CD14-positive monocyte (primary cell): ENCODE data around the gene ARPC5L. TPM values are rescaled to one million over a fixed set of nuclear protein-coding genes. Genes with fewer than 3 reads are reported as not detected.

Source experiments
- DNase-seq, 3 donors: peaks; one replicate each; pipeline ENCODE4 v3.0.0-alpha.2; 2011 to 2022
- H2AFZ ChIP-seq: 2 replicates; pipeline ENCODE4 v1.6.0; 2012; ENCODE audit warnings: mild to moderate bottlenecking, low read depth, low read length, inconsistent platforms; ENCODE audit not compliant: insufficient read depth, poor library complexity, severe bottlenecking
- H3K27ac ChIP-seq, 2 donors: 1 replicate in 1 of 2; 2 replicates in 1 of 2; pipeline ENCODE4 v1.5.1; 2012 to 2013; ENCODE audit warnings: low read length in 2 of 2, control low read depth in 1 of 2, inconsistent platforms in 1 of 2, low read depth in 1 of 2, mild to moderate bottlenecking in 1 of 2
- H3K27me3 ChIP-seq, 2 donors: one replicate each; pipeline versions ENCODE4 v1.6.0 to v1.6.1; 2011 to 2013; ENCODE audit warnings: low read length in 2 of 2; ENCODE audit not compliant: control insufficient read depth in 2 of 2, insufficient read depth in 2 of 2
- H3K36me3 ChIP-seq, 2 donors: replicated peaks in 1 of 2; 1 replicate in 1 of 2; 2 replicates in 1 of 2; pipeline versions ENCODE4 v1.5.1 to v1.6.1; 2012 to 2013; ENCODE audit warnings: low read length in 2 of 2, control low read depth in 1 of 2, inconsistent platforms in 1 of 2, mild to moderate bottlenecking in 1 of 2; ENCODE audit not compliant: insufficient read depth in 2 of 2, control insufficient read depth in 1 of 2
- H3K4me1 ChIP-seq, 2 donors: 1 replicate in 1 of 2; 2 replicates in 1 of 2; pipeline versions ENCODE4 v1.5.1 to v1.6.1; 2012 to 2013; ENCODE audit warnings: low read length in 2 of 2, control low read depth in 1 of 2, inconsistent platforms in 1 of 2, mild to moderate bottlenecking in 1 of 2, moderate library complexity in 1 of 2; ENCODE audit not compliant: insufficient read depth in 2 of 2, control insufficient read depth in 1 of 2
- H3K4me2 ChIP-seq: replicated peaks from 2 replicates; pipeline ENCODE3; 2012; ENCODE audit warnings: low read length, moderate library complexity, mild to moderate bottlenecking; ENCODE audit not compliant: poor library complexity, severe bottlenecking; ENCODE audit errors: extremely low read depth
- H3K4me3 ChIP-seq, 3 experiments: fragments of 200-600 bp in 1 of 3; sonication (generic) in 1 of 3; replicated peaks in 1 of 3; 1 replicate in 2 of 3; 2 replicates in 1 of 3; pipeline ENCODE4 v1.5.1; 2011 to 2013; ENCODE audit warnings: low read length in 3 of 3, mild to moderate bottlenecking in 3 of 3, control low read depth in 2 of 3, low read depth in 2 of 3, inconsistent platforms in 1 of 3, moderate library complexity in 1 of 3
- H3K79me2 ChIP-seq: 2 replicates; pipeline ENCODE4 v1.6.0; 2012; ENCODE audit warnings: mild to moderate bottlenecking, control low read depth, inconsistent platforms, low read length, moderate library complexity; ENCODE audit not compliant: insufficient read depth
- H3K9ac ChIP-seq: 2 replicates; pipeline ENCODE4 v1.6.0; 2017; ENCODE audit warnings: low read length, mild to moderate bottlenecking; ENCODE audit not compliant: insufficient read depth, poor library complexity, severe bottlenecking
- H3K9me3 ChIP-seq, 2 donors: replicated peaks in 1 of 2; 1 replicate in 1 of 2; 2 replicates in 1 of 2; pipeline versions ENCODE4 v1.5.1 to v1.6.1; 2012 to 2013; ENCODE audit warnings: low read length in 2 of 2, control low read depth in 1 of 2; ENCODE audit not compliant: control insufficient read depth in 1 of 2, insufficient read depth in 1 of 2
- H4K20me1 ChIP-seq: 2 replicates; pipeline ENCODE4 v1.6.0; 2012; ENCODE audit warnings: mild to moderate bottlenecking, low read length, control low read depth, moderate library complexity; ENCODE audit not compliant: insufficient read depth
- H3K27ac Mint-ChIP-seq, 7 donors: one replicate each; pipeline ENCODE4 v1.8.0; 2020; ENCODE audit warnings: mild to moderate bottlenecking in 7 of 7, mixed read lengths in 7 of 7, moderate library complexity in 6 of 7, inconsistent platforms in 2 of 7
- H3K27me3 Mint-ChIP-seq, 3 donors: one replicate each; pipeline ENCODE4 v1.8.0; 2021 to 2022; ENCODE audit warnings: low read depth in 3 of 3, mild to moderate bottlenecking in 3 of 3, mixed read lengths in 3 of 3, moderate library complexity in 3 of 3, inconsistent platforms in 1 of 3
- H3K36me3 Mint-ChIP-seq, 2 donors: one replicate each; pipeline ENCODE4 v1.8.0; 2020; ENCODE audit warnings: mixed read lengths in 2 of 2, inconsistent platforms in 1 of 2, mild to moderate bottlenecking in 1 of 2
- H3K4me1 Mint-ChIP-seq: one replicate; pipeline ENCODE4 v1.8.0; 2020; ENCODE audit warnings: mild to moderate bottlenecking, mixed read lengths
- H3K4me3 Mint-ChIP-seq, 2 donors: one replicate each; pipeline ENCODE4 v1.8.0; 2020; ENCODE audit warnings: mild to moderate bottlenecking in 2 of 2, mixed read lengths in 2 of 2, moderate library complexity in 1 of 2
- H3K9me3 Mint-ChIP-seq, 7 donors: one replicate each; pipeline ENCODE4 v1.8.0; 2020 to 2022; ENCODE audit warnings: mixed read lengths in 7 of 7, mild to moderate bottlenecking in 6 of 7, moderate library complexity in 6 of 7, inconsistent platforms in 2 of 7
- WGBS: methylation state at CpG from one replicate; pipeline ENCODE4 v1.1.5; 2013; ENCODE audit warnings: missing lambda C conversion rate; ENCODE audit not compliant: insufficient coverage; 5-methylcytosine and 5-hydroxymethylcytosine counted together
- intact Hi-C, 2 donors: fragments of 100-400 bp; cut with micrococcal nuclease; formaldehyde crosslinking; loops; one replicate each; pipeline versions ENCODE4 v1.15.0 to v1.15.1; 2023
- polyA plus RNA-seq, 3 donors: library from polyadenylated mRNA; depleted of rRNA in 1 of 3; unstranded in 2 of 3; stranded (reverse) in 1 of 3; fragments of 300-500 nt in 2 of 3; fragments of >200 nt in 1 of 3; fragmentation: Illumina TruSeq in 2 of 3; gene quantifications; 1 replicate in 2 of 3; 2 replicates in 1 of 3; pipeline ENCODE4 v1.2.3, GENCODE V29; 2012 to 2021
- TF ChIP-seq, protein P1 (sequence below): fragments of 200-600 bp; IDR thresholded peaks from one replicate; pipeline ENCODE4 v1.8.0; 2022; ENCODE audit warnings: antibody characterized with exemption, mild to moderate bottlenecking

Gene ARPC5L
- polyA plus RNA-seq, 3 donors, result 16.0 to 35.2 (median 20.7) TPM

DNA sequence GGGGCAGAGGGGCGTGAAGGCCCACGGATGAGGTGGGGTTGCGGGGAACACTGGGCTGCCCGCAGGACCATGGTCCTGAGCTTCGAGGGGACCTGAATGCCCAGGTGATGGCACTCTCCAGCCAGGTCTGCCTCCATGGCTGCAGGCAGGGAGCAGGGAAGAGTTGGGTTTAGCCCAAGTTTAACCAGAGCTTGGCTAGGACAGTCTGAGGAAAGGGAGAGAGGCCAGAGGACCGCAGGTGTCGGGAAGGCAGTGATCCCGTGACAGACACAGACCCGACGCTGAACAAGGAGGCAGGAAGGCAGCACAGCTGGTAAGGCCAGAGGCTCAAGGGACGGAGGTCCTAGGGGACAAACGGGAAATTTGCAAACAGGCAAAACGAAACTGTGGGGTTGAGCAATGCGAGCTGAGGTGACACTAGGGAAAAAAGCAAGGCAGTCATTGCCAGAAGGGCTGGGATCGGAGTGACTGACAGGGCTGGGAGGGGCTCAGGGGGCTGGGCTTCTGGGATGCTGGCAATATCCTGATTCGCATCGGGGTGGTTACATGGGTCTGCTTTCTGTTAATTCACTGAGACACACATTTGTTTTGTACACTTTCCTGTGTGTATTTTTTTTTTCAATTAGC, 25.0 kb downstream of the ARPC5L start:
- no peak overlapping the region for H3K4me3 Mint-ChIP-seq
- Histone ChIP-seq H4K20me1 (no peaks in the 10 kb centered on the region), H3K9ac (no peak overlapping the region), H3K27ac (no peak overlapping the region), H3K4me3 (no peak overlapping the region), H3K36me3 (peaks cover 76 to 96% of the 10 kb centered on the region in 2 donors), H3K27me3 (no peaks in the 10 kb centered on the region), H3K4me2 (no peak overlapping the region), H3K79me2 (no peaks in the 10 kb centered on the region), H2AFZ (no peak overlapping the region), H3K9me3 (no peaks in the 10 kb centered on the region), H3K4me1 (no peaks in the 10 kb centered on the region)
- peaks cover 0 to 3% (median 0%) of the 10 kb centered on the region in 7 donors for H3K9me3 Mint-ChIP-seq
- intact Hi-C loops, result no loop called here
- H3K27me3 Mint-ChIP-seq, result peaks cover 0 to 1% (median 0%) of the 10 kb centered on the region in 3 donors
- peaks cover 83 to 95% of the 10 kb centered on the region in 2 donors for H3K36me3 Mint-ChIP-seq
- no peak for DNase-seq
- 94% methylated on average over 13 of the region's 17 CpGs for WGBS
- TF ChIP-seq, protein P1, sequence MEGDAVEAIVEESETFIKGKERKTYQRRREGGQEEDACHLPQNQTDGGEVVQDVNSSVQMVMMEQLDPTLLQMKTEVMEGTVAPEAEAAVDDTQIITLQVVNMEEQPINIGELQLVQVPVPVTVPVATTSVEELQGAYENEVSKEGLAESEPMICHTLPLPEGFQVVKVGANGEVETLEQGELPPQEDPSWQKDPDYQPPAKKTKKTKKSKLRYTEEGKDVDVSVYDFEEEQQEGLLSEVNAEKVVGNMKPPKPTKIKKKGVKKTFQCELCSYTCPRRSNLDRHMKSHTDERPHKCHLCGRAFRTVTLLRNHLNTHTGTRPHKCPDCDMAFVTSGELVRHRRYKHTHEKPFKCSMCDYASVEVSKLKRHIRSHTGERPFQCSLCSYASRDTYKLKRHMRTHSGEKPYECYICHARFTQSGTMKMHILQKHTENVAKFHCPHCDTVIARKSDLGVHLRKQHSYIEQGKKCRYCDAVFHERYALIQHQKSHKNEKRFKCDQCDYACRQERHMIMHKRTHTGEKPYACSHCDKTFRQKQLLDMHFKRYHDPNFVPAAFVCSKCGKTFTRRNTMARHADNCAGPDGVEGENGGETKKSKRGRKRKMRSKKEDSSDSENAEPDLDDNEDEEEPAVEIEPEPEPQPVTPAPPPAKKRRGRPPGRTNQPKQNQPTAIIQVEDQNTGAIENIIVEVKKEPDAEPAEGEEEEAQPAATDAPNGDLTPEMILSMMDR, result no peak
- H3K4me1 Mint-ChIP-seq, result no peaks in the 10 kb centered on the region
- H3K27ac Mint-ChIP-seq, result no peak overlapping the region

DNA sequence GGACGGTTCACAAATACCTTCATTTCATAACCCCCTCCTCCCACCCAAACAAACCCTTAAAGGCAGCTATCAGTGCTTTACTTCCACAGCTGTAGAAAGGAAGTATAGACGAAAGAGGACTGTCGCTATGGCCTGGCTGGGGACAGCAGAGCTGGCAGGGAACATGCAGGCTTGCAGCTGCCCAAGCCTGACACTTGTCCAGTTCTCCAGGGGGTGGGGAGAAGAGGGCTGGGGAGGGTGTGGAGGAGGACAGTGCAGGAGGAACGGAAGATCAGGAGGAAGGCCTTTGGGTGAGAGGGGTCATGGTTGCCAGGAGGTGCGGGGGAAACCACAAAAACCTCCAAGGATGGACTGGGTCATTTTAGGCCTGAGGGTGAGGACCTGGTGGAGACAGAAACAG, 25.9 kb downstream of the ARPC5L start:
- no peak overlapping the region for H3K4me3 Mint-ChIP-seq
- no peak overlapping the region for H3K4me3 ChIP-seq
- H4K20me1 ChIP-seq, result no peaks in the 10 kb centered on the region
- no peaks in the 10 kb centered on the region for H3K4me1 Mint-ChIP-seq
- DNase-seq, result no peak
- no peaks in the 10 kb centered on the region for H3K27me3 ChIP-seq
- H3K27ac ChIP-seq, result no peak overlapping the region
- peak overlapping the region in 1 of 7 donors; percentile 12 for H3K27ac Mint-ChIP-seq
- peaks cover 74 to 95% of the 10 kb centered on the region in 2 donors for H3K36me3 ChIP-seq
- H2AFZ ChIP-seq, result no peak overlapping the region
- H3K36me3 Mint-ChIP-seq, result peaks cover 80 to 93% of the 10 kb centered on the region in 2 donors
- H3K9ac ChIP-seq, result no peak overlapping the region
- intact Hi-C loops, result no loop called here
- 86% methylated on average over 3 of the region's 5 CpGs for WGBS
- peaks cover 0 to 3% (median 0%) of the 10 kb centered on the region in 7 donors for H3K9me3 Mint-ChIP-seq
- H3K4me1 ChIP-seq, result no peaks in the 10 kb centered on the region
- TF ChIP-seq, protein P1, result no peak
- H3K9me3 ChIP-seq, result no peaks in the 10 kb centered on the region
- H3K4me2 ChIP-seq, result no peak overlapping the region
- H3K79me2 ChIP-seq, result no peaks in the 10 kb centered on the region
- peaks cover 0 to 1% (median 0%) of the 10 kb centered on the region in 3 donors for H3K27me3 Mint-ChIP-seq
